Calu3 (cell line): ENCODE data around the gene EFCAB14. TPM values are rescaled to one million over a fixed set of nuclear protein-coding genes. Genes with fewer than 3 reads are reported as not detected.
A peak's percentile ranks its signal among the peaks of the same experiment; 100 is the strongest.

ENCODE experiments used
- BruUV-seq: library from RNA; stranded (reverse); fragments of 400-500 nt; replicated peaks from 2 replicates; lab custom pipeline; 2021; lab: Mats Ljungman, UMichigan
- CTCF ChIA-PET: fragments of 300-600 bp; sonication (Branson Sonifier 250); formaldehyde crosslinking; loops from one replicate; lab custom pipeline; 2022; ENCODE audit warnings: antibody characterized with exemption; lab: Charles Lee
- DNase-seq: peaks from one replicate; pipeline ENCODE4 v3.0.0; 2022
- H3K27ac Mint-ChIP-seq: one replicate; pipeline ENCODE4 v1.8.0; 2022; ENCODE audit warnings: mixed read lengths; ENCODE audit not compliant: unreplicated experiment
- H3K27me3 Mint-ChIP-seq: one replicate; pipeline ENCODE4 v1.8.0; 2022; ENCODE audit warnings: mixed read lengths; ENCODE audit not compliant: unreplicated experiment
- H3K36me3 Mint-ChIP-seq: one replicate; pipeline ENCODE4 v1.8.0; 2022; ENCODE audit warnings: mild to moderate bottlenecking, moderate library complexity, mixed read lengths; ENCODE audit not compliant: insufficient read depth, unreplicated experiment
- H3K4me1 Mint-ChIP-seq: one replicate; pipeline ENCODE4 v1.8.0; 2022; ENCODE audit warnings: mild to moderate bottlenecking, low read depth, mixed read lengths; ENCODE audit not compliant: unreplicated experiment
- H3K4me3 Mint-ChIP-seq: one replicate; pipeline ENCODE4 v1.8.0; 2022; ENCODE audit warnings: mild to moderate bottlenecking, low read depth, moderate library complexity, mixed read lengths; ENCODE audit not compliant: unreplicated experiment
- H3K9me3 Mint-ChIP-seq: one replicate; pipeline ENCODE4 v1.8.0; 2022; ENCODE audit warnings: low read depth, mixed read lengths; ENCODE audit not compliant: unreplicated experiment
- intact Hi-C: fragments of 100-400 bp; cut with micrococcal nuclease; formaldehyde crosslinking; loops from one replicate; pipeline ENCODE4 v1.10.0; 2022; ENCODE audit not compliant: unreplicated experiment
- total RNA-seq: library from RNA; stranded (reverse); gene quantifications from 2 replicates; pipeline ENCODE4 v1.2.3, GENCODE V29; 2022
- TF ChIP-seq, protein P1 (sequence below): fragments of 200-600 bp; IDR thresholded peaks from one replicate; pipeline ENCODE4 v1.8.0; 2022; ENCODE audit warnings: antibody characterized with exemption; ENCODE audit not compliant: unreplicated experiment

Gene EFCAB14
- total RNA-seq, 1 experiment from 2014 or later, result 108 TPM

- intact Hi-C loops, result loop anchor here (2.0 to 5.0 kb wide), 2 partner anchors 103 to 193 kb away; no protein-coding TSS in a partner anchor
- TF ChIP-seq, protein P1, sequence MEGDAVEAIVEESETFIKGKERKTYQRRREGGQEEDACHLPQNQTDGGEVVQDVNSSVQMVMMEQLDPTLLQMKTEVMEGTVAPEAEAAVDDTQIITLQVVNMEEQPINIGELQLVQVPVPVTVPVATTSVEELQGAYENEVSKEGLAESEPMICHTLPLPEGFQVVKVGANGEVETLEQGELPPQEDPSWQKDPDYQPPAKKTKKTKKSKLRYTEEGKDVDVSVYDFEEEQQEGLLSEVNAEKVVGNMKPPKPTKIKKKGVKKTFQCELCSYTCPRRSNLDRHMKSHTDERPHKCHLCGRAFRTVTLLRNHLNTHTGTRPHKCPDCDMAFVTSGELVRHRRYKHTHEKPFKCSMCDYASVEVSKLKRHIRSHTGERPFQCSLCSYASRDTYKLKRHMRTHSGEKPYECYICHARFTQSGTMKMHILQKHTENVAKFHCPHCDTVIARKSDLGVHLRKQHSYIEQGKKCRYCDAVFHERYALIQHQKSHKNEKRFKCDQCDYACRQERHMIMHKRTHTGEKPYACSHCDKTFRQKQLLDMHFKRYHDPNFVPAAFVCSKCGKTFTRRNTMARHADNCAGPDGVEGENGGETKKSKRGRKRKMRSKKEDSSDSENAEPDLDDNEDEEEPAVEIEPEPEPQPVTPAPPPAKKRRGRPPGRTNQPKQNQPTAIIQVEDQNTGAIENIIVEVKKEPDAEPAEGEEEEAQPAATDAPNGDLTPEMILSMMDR, result no peak
- Mint-ChIP-seq H3K36me3 (no peaks in the 10 kb centered on the region), H3K4me1 (no peaks in the 10 kb centered on the region), H3K9me3 (peaks cover 2% of the 10 kb centered on the region), H3K4me3 (no peak overlapping the region), H3K27me3 (peaks cover 43% of the 10 kb centered on the region), H3K27ac (no peak overlapping the region)
- BruUV-seq, result no TSS peak
- no peak for DNase-seq
- CTCF ChIA-PET, result interaction anchor here (0.5 to 1.1 kb wide), 2 partner anchors 122 to 454 kb away, joined by 3 to 4 read pairs; partner anchors contain the start of gene MKNK1
Measured at GRCh38 chr1:46725736-46726108, 6.8 kb upstream of the EFCAB14 start.

GRCh38 chr1:46724991-46725735 lies 6.2 kb upstream of the EFCAB14 start:
- DNase-seq, result peak; percentile 73
- Mint-ChIP-seq H3K9me3 (peaks cover 2% of the 10 kb centered on the region), H3K4me3 (no peak overlapping the region), H3K27ac (no peak overlapping the region), H3K36me3 (no peaks in the 10 kb centered on the region), H3K4me1 (no peaks in the 10 kb centered on the region), H3K27me3 (peaks cover 37% of the 10 kb centered on the region)
- TF ChIP-seq, protein P1, result peak; percentile 69
- intact Hi-C loops, result loop anchor here (2.0 to 5.0 kb wide), 2 partner anchors 102 to 193 kb away; no protein-coding TSS in a partner anchor
- BruUV-seq, result no TSS peak
- CTCF ChIA-PET, result interaction anchor here (0.7 to 1.3 kb wide), 7 partner anchors 79 to 283 kb away, joined by 3 to 4 read pairs (median 3); partner anchors contain the start of gene MKNK1

DNA sequence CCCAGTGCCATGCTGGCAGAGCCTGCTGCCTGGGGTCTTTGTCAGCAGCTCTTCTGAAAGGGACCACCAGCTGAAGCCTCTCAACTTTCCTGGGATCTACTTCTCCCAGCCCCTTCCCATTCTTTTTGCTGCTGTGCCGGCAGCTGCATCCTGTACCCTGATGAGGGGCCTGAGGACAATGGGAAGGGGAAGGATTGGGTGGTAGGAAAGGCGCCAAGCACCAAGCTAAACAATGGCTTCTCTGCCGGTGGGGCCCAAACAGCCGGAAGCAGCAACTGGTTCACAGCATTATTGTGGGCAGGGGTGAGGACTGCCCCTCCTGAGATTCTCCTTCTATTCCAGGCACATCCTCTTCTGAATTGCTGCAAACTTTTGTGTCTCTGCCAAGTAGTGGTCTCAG lies 5.0 kb upstream of the EFCAB14 start:
- CTCF ChIA-PET, result interaction anchor here (1.3 kb wide), 1 partner anchor 282 kb away, joined by 3 read pairs; no protein-coding TSS in a partner anchor
- no peak overlapping the region for H3K4me3 Mint-ChIP-seq
- DNase-seq, result no peak
- intact Hi-C loops, result loop anchor here (2.0 kb wide), 1 partner anchor 101 kb away; no protein-coding TSS in a partner anchor
- no peak overlapping the region for H3K27ac Mint-ChIP-seq
- H3K4me1 Mint-ChIP-seq, result peaks cover 9% of the 10 kb centered on the region
- H3K27me3 Mint-ChIP-seq, result peaks cover 25% of the 10 kb centered on the region
- peaks cover 2% of the 10 kb centered on the region for H3K9me3 Mint-ChIP-seq
- TF ChIP-seq, protein P1, result no peak
- BruUV-seq, result no TSS peak
- H3K36me3 Mint-ChIP-seq, result peaks cover 11% of the 10 kb centered on the region

DNA sequence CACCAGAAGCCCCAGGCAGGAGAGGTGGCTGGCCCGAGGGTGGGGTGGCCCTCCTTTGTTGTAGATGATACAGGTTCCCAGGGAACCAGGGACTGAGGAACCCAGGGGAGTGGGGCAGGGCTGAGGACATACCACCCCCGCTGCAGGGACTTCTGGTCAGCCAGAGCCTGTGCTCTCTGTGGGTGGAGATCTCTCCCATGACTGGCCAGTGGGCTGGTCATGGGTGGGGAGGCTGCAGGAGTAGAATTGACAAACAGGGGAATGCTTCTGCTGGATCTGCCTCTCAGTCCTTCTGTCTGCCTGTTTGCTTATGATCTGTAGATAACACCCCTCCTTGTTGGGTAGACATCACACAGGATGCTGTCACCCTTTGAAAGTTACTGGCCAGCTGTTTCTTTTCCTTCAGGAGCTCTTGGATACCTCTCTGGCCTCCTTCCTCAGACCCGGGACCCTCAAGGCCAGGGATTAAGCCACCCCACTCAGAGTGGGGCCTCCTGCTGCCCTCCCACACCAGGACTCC lies 2.8 kb upstream of the EFCAB14 start:
- Mint-ChIP-seq H3K4me3 (no peak overlapping the region), H3K27ac (no peak overlapping the region), H3K36me3 (peaks cover 29% of the 10 kb centered on the region), H3K9me3 (peaks cover 2% of the 10 kb centered on the region), H3K27me3 (peaks cover 11% of the 10 kb centered on the region), H3K4me1 (peaks cover 23% of the 10 kb centered on the region)
- no peak for DNase-seq
- intact Hi-C loops, result no loop called here
- BruUV-seq, result no TSS peak
- CTCF ChIA-PET, result no interaction called here
- TF ChIP-seq, protein P1, result no peak
